Stimulated activated CD4-positive, alpha-beta T cell treated with anti-CD3 and anti-CD28 coated beads, Interleukin-12 subunit alpha, Interleukin-12 subunit beta, amount 100 ng/mL, for 4 hours (primary cell): ENCODE measurements around the gene BLOC1S1.
"Not testable (repeated sequence)": the region's sequence is repeated elsewhere in the genome, so short reads cannot be mapped to it uniquely, and the experiment has no call there.

Source experiments
- DNase-seq: peaks from one replicate; pipeline ENCODE4 v3.0.0-alpha.2; 2020

Gene BLOC1S1

DNA sequence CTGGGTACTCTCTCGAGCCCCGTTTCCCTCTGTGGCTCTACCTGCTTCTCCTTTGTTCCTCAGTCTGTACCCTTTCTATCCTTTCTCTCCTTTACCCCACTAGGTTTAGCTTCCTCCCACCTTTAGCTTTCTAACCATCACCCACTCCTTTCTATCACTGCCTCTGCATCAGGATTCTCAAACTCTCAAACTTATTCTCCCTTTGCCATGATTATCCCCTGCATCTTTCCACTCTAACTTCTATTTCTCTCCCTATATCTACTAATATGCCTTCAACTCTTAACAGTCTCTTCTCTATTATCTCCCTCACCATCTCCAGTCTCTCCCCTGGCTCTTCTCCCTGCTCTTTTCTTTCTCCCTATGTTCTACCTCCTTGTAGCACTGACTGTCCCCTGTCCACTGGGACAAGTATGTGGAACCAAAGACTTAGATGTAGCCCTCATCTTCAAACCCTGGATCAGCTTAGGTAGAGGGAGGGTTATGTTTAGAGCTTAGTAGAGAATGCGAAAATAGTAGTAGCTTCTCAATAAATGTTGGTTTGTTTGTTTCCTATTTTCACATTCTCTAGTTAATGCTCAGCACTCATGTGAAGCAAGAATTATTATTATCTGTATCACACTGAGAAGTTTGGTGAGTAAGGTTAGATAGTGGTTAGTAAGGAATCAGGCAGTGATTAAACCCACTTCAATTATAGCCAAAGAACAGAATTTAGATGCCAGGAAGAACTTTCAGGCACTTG, 30.5 kb downstream of the BLOC1S1 start:
- DNase-seq, result no peak

DNA sequence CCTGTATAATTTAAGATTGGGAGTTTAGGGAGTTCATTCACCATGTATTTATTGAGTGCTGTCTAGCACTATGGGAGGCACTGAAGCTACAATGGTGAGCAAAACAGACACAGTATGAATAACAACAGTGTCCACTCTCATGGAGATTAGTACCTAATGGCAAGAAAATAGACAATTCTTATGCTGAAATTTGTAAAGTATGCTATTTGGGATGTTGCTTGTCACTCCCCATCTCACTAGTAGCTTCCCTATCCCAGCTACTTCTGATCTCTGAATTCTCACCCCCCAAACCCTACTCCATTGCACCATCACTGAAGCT, 31.0 kb downstream of the BLOC1S1 start:
- DNase-seq, result no peak

DNA sequence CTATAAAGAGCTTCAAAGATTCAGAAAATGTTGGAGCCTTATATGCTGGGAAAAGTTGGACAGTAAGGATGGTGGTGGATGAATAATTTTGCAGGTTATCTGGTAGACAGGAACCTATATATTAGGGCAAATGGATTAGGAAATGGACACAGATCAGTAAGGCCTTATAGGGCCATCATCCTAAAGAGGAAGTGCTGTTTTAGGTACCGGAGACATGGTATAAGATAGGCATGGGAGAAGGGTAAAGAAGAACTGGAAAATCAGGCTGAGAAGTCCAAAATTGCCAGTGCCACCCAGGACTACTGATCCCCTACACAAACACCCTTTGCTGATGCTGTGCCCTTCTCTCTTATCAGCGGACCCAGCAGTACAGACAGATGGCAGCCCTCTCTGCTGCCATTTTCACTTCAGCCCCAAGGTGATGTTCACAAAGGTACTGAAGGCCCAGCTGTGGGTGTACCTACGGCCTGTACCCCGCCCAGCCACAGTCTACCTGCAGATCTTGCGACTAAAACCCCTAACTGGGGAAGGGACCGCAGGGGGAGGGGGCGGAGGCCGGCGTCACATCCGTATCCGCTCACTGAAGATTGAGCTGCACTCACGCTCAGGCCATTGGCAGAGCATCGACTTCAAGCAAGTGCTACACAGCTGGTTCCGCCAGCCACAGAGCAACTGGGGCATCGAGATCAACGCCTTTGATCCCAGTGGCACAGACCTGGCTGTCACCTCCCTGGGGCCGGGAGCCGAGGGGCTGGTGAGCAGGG, 32.6 kb downstream of the BLOC1S1 start:
- DNase-seq, result no peak

DNA sequence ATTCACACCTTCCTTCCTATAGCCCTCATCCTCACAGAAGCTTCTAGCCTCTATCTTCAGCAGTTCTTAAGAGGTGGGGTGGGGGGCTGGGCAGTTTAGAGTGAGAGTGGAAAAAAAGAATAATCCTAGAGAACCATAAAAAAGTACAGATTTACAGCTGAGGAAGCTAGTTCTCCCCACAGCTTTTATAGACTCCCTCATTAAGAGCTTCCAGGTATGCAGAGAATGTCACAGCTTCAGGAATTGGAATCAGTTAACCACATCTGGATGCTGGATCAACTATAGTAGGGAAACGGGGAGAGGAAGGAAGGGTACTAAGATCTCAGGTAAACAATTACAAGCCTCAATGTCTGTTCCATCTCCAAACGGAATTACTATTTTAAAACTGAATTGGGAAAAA, 39.4 kb downstream of the BLOC1S1 start:
- DNase-seq, result no peak

DNA sequence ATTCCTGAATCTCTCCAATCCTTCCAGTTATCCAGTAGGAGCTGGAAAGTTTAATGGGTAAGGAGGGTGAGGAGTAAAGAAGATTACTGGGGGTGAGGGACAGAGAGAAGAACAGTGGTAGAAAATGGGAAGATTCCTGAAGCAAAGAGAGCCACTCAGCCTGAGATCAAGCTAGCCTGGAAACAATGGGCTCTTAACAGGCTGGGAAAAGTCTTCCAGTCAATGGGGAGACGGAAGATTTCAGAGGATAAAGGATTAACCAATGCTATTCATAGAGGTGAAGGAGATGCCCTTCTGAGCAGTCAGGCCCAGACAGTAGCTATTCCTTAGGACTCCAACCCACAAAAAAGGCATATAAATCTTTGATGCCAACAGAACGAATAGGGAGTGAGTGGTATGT, 41.9 kb downstream of the BLOC1S1 start:
- DNase-seq, result no peak

DNA sequence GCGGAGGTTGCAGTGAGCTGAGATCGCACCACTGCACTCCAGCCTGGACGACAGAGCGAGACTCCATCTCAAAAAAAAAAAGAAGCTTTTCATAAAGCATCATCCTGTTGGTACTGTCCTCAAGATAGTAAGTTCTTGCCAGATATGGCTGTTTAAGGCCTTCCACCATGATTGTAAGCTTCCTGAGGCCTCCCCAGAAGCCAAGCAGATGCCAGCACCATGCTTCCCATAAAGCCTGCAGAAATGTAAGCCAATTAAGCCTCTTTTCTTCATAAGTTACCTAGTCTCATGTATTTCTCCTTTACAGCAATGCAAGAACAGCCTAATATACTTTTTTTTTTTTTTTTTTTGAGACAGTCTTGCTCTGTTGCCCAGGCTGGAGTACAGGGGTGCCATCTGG, 42.7 kb downstream of the BLOC1S1 start:
- not testable (repeated sequence) for DNase-seq

DNA sequence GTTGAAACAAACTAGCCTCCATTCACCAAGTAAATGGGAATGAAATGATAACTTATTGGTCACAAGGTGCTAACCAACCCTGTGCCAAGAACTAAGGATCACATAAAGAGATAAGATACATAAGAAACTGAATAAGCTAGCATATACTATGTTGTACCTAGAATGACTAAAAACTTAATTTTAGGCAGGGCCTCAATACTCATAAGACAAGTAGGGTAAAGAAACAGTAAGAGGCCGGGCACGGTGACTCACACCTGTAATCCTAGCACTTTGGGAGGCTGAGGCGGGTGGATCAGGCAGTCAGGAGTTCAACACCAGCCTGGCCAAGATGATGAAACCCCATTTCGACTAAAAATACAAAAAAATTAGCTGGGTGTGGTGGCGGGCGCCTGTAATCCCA, 44.8 kb downstream of the BLOC1S1 start:
- DNase-seq, result no peak

GRCh38 chr12:55762646-55763045, 46.8 kb downstream of the BLOC1S1 start:
- no peak for DNase-seq

- no peak for DNase-seq
Observed at GRCh38 chr12:55765736-55766290, 50.0 kb downstream of the BLOC1S1 start.

- DNase-seq, result no peak
Observed at GRCh38 chr12:55767156-55767555, 51.3 kb downstream of the BLOC1S1 start.
